Stimulated activated CD8-positive, alpha-beta memory T cell treated with anti-CD3 and anti-CD28 coated beads, Interleukin-7, amount 100 ng/mL, for 24 hours (primary cell): ENCODE data around the gene SORCS2.

Experiments used
- DNase-seq: peaks from one replicate; pipeline ENCODE4 v3.0.0-alpha.2; 2020; ENCODE audit warnings: low read depth

SORCS2 gene

DNA sequence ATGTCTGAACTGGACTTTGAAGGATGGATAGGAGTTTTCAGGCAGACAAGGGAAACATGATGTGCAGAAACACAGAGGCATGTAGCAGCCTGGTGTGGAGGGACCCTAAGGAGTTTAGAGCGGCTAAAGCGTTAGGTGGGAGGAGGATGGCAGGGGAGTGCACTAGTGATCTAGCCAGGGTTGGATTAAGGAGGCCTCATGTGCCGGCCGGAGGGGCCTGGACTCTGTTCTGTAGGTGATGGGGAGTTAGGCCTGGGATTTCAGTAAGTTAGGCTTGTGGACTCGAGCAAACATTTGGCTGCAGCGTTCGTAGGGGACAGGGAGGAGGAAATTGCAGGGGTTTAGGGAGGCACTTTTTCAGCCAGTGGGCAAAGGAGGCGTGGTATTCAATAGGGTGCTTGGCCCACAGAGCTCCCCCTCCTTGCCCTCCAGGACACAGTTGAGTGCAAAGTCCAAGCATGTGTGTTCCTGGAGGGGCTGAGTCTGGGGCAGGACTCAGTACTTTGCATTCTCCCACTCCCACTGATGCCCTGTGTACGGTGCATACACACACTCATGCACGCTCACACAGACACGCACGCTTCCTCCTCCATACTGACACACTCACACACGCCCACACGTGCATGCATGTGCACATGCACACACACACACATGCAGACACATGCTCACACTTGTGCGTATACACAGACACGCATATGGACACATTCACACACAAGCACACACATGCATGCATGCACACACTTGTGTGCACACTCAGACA is 223.8 kb downstream of the SORCS2 start:
- DNase-seq: no peak

DNA sequence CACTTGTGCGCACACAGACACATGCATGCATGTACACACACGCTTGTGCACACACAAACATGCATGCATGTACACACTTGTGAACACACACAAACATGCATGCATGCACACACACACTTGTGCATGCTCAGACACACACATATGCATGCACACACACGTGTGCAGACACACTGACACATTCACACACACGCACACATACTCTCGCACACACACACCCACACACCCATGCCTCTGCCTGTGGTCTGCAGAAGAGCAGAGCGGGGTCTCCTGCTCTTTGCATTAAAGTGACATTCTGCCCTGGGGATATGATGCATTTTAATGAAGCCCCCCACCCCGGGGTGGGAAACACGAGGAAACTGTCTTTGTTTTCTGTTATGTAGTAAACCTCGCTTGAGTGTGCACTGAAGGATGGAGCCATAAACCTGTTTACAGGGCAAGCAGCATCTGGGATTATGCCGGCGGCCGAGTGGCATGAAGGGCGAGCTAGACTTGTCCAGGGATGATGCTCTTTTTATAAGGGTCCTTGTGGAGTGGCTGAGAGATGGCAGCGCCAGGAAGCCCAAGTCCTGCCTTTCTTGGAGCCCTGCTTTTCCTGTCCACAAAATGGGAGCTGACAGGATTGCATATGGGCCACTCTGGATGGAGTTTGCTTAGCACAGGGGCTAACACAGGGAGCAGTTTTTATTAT is 224.6 kb downstream of the SORCS2 start:
- DNase-seq: no peak

DNA sequence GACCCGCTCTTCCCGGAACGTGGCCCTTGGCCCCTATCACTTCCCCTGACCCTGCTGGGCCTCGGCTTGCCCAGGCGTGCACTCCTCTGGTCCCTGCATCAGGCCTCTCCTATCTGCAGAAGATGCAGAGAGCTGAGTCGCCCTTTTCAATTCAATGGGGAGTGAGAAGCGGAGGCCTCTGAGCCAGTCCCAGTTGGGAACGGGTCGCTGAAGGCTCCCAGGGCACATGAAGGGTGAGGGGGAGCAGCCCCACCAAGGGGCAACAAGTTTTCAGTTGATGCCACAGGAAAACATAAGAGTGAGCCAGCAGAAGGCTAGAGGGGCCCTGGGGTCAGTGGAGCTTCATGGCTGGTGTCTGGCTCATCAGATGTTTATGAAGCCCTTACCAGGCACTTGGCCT is 225.3 kb downstream of the SORCS2 start:
- DNase-seq: no peak

DNA sequence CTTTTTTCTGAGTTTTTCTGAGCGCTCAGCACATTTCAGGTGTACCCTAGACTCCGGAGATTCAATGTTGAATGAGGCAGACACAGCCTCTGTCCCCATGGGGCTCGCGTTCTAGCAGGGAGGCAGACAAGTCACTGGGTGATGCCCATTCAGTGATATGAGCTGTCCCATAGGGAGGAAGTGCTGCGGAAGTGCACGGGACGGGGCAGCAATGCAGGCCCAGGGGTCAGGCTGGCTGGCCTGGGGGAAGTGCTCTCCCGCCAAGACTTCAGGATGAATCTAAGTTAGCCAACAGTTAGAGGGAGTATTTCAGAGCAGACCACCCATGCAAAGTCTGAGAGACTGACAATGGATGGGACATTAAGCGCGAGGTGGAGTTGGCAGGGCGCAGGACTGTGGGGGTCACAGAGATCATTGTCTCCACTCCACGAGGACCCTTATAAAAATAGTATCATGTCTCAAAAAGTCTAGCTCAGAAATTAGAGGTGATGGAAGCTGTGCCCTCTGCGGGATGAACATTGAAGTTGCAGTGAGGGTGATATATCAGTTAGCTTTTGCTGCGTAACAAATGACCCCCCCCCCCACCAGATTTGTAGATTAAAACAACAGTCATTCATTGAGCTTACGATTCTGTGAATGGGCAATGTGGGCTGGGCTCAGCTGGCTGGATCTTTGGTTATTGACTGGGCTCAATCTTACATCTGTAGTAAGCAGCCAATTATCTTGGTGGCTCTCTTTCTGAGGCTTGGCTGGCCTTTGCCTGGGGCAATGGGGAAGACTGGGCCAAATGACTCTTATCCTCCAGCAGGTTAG is 226.0 kb downstream of the SORCS2 start:
- no peak for DNase-seq

DNA sequence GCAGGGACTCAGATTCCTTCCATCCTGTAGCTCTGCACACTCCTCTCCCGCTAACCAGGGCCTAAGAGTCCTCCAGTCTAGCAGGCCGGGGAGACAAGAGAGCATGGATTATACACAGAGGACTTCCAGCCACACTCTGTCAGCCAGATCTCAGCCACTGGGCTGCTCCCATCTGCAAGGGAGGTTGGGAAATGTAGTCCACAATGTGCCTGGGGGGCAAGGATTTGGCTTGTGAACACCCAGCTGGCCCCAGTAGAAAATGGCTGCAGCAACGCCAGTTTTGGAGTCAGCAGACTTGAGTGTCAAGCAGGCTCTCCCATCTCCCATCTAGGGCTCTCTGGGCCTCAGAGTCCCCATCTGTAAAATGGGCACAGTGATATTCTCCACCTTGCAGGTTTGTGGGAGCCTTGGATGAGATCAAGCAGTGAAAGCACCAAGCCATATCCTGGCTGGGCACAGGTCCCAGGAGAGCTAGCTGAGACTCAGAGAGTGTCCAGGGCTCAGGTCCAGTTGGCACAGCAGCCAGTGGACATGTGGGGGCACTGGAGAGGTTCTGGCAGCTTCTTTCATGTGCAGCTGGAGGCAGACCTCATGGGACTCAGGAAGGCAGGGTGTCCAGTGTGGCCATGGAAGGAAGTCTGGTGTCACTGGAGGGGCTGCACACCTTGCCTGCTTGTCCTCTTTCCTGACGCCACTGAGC is 227.8 kb downstream of the SORCS2 start:
- no peak for DNase-seq

DNA sequence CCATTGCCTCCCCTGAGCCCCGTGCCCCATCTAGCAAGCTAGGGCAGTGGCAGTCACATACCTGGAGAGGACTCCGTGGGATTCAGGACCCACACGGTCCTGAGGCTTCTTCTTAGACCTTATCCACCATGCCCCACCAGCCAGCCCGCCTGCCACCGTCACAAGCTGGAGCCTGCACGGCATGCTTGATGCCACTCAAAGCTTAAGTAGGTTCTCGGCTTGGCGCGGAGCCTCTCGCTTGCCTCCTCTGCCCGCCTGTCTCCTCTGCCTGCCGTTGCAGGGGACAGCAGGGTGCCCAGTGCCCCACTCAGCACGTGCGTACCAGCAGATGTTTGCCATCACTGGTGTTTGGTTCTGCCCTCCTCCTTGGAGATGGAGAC is 228.3 kb downstream of the SORCS2 start:
- no peak for DNase-seq

DNA sequence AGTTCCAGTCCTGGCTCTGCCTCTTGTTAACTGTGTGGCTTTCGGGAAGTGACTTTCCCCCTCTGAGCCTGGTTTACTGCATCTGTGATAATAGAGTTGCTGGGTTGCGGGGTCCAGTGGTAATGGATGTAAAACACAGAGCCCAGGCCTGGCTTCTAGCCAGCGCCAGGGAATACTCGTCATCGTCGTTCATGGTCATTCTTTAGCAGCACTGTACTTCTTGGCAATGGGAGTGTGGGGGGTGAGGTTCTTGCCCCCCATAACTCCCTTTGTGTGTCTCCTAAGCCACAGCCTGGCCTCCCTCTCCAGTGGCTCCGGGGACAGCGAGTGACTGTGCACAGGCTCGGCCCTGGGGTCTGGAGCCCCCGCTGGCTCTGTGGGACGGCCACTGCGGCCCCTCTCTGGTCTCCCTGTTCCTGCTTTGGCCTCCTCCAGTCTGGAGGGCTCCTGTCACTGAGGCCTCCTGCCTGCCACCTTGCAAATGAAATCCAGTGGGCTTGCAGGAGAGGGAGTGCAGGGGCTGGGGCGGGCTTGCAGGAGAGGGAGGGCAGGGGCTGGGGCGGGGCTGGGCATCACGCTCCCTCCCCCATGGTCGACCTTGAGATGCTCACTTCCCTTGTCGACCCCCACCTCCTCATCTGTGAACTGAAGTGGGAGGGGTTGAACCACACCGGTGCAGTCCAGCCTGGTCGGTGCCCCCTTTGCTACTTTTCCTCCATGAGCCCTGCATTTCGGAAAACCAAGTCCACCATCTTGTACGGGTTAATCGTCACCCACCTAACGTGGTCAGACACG is 229.2 kb downstream of the SORCS2 start:
- no peak for DNase-seq

DNA sequence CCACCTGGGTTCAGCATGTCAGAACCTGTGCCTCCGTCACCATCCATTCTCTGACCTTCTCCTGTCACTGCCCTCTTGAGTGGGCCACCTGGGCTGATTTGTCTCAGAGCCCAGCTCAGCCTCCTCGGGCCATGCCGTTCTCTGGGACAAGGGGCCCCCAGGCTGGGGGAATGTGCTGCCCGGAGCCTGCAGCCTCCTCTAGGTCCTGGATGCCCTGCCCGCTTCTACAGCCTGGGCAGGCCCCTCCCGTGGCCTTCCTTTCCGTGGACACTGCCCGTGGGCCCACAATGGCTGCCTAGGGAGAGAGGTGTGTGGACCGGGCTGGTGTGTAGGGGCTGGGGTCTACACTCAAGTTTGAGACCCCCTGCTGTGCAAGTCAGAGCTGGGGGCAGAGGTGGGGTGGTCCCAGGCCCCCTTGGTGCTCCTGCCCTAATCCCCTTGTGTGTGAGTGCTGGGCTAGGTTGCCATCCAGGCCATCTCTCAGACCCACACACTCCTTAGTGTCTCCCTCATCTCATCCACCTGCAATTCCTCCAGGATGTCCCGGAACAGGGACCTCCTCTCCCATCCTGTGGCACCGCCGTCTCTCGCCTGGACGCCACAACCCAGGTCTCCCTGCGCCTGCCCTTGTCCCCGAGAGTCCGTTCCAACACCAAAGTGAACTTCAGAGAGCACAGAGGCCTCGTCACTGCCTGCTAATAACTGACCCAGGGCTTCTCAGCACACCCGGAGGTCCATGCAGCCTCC is 230.0 kb downstream of the SORCS2 start:
- no peak for DNase-seq

DNA sequence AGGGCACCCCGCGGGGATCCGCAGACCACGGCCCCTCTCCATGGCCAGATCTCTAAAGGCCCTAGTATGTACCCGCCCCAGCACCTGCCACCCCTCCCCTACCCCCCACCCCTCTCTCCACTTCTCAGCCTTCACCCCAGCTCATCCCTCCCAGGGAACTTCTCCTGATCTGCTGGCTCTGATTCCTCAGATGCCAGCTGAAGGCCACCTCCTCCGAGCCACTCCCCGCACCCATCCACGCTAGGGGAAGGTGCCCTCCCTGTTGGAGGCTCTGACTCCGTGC is 230.5 kb downstream of the SORCS2 start:
- no peak for DNase-seq

DNA sequence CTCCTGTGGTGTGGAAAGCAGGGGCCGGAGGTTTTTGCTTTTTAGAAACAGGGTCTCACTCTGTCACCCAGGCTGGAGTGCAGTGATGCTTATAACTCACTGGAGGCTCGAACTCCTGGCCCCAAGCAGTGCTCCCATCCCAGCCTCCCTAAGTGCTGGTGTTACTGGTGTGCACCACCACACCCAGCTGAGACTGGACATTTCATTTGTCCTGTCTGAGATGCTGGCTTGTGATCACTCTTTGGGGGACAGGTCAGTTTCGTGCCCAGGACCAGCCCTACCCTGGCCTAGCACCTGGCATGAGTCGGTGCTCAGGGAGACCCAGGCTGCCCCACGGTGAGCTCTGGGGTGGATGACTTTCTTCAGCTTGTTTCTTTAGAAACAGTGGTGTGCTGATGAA is 231.1 kb downstream of the SORCS2 start:
- no peak for DNase-seq

DNA sequence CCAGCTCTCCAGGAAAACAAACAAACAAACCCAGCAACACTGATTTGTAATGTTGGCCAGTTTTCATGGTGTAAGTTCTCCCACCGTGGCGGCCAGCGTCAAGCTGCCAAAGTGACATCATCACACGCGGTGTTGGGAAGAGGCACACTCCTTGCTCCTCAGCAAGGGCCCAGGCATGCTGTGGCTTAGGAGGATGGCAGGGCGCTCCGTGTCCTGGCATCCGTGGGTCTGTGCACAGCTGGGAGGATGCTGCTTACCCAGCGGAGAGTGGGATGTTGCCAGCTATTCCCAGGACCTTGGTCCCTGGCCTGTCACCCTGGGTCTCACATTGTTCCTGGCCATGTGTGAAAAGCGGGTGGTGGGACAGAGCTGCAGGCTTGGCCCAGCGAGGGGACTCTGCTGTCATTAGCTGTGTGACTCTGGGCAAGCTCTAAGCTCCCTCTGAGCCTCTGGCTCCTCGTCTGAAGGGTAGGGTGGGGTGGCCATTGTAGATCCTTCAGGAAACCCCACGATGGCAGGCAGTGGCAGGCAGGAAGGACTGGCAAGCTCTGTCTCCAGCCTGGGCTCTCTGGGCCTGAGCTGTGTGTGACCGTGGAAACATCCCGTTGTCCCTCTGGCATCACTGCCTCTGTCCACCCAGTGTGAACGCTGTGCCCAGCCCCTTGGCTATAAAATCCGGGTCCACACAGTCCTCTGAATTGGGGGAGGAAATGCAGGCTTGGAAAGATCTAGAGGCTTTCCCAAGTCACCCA is 231.6 kb downstream of the SORCS2 start:
- DNase-seq: no peak

DNA sequence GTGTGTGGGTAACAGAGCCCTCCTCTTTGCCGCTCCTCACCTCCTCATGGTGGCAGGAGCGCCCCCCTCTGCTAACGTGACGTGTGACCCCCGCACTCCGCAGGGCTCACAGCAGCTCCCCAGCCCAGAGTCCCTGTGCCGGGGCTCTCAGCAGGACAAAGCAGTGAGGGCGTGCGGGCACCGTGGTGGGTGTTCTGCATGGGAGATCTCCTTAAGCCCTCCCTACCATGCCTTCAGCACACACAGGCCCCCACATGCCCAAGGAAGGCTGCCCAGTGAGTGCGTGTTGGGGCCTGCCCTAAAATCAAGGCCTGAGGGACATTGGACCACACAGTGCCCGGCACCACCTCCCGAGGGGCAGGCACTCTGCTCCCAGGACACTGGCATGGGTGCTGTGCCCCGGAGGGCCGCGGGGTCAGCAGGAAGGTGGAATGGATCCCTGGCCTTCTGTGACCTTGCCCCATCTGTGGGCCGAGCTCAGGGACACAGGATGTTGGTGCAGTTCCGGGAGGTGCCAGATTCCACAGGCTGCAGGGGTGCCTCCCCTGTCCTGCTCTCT is 232.3 kb downstream of the SORCS2 start:
- no peak for DNase-seq

DNA sequence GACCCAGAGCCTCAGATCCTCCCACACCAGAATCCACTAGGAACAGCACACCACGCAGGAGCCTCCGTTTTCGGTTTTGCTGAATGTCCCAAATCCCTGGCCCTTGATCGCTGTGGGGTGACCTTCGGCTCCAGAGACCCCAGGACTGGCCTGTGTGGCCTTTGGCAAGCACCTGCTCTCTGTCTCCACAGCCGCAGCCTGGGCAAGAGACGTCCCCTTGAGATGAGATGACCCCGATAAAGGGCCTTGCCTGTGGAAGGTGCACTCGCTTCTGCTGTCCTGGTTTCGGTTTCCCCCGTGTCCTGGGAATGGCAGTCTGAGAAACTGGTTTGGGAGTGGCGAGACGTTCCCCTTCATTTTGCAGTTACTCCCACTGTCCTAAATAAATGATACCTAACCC is 232.8 kb downstream of the SORCS2 start:
- no peak for DNase-seq

DNA sequence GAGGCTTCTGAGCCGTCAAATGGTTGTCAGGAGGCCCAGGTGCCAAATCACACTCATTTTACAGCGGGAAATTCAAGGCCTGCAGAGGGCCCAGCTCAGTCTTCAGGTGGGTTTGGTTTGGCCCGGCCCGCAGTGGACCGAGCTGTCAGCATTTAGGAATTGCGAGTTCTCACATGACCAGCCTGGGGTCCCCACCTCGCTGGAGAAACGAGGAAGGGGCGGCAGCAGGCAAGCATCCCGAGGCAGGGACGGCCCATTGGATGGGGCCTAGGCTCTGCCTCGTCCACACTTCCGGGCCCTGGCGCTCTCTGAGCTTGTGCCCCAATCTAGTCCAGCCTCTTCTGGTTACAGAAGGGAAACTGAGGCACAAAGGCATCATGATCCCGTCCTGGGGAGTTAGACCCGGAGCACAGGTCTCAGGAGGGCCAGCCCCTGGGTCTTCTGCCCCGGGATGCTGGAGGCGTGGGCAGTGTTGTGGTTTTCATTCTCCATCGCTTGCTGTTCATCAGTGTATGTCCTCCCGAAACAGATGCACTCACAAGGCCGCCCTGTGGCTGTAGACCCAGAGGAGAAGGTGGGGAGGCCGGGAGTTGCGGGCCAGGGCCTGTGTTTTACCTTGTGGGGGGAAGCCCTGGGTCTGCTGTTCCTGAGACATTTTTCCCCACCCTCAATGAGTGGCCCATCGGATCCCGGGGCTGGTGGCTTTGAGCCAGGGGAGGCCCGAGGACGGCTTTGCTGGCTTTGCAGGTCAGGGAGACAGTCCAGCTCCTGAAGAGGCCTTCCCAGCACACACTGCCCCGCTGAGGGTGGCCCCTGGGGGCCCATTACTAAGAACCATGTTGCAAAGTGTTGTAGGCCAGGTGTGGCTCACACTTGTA is 233.5 kb downstream of the SORCS2 start:
- no peak for DNase-seq

DNA sequence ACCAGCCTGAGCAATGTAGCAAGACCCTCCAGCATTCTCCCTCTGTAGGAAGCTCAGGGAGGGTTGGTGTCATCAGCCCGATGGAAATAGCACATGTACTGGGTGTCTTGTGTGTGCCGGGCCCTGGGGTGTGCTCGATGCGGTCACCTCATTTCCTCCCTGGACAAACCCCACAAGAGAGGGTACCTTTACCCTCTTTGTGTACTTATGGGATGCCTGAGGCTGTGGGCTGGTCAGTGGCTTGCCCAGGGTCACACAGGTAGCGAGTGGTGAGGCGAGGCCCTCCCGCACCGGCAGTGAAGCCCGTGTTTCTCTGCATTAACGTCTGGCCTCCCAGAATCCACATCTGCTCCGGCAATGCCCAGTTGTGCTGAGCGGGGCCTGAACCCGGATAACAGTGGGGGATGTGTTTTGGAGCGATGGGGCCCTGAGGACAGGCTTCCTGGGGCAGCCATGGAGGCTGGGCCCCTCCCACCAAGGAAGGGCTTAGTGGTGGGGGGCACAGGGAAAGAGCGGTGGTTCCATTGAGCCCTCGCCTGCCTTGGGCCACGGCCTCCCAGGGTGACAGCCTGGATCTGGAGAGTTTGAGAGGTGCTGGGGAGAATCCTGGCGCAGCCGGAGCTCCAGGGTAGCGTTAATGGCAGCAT is 234.3 kb downstream of the SORCS2 start:
- DNase-seq: no peak

DNA sequence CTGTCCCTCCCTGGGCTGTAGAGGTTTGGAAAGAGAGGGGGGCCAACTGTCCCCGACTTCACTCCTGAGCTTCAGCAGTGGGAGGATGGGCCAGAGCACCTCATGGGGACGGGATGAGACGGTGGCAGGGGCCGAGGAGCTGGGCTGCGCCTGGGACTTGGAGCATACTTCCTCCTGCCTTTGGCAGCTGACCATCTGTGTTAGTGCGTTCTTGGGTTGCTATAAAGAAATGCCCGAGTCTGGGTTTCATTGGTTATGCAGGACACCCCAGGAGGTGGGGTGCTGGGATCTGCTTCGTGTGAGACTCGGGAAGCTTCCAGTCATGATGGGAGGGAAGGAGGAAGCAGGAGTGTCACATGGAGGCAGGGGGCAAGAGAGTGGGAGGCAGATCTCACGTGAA is 235.0 kb downstream of the SORCS2 start:
- DNase-seq: no peak

DNA sequence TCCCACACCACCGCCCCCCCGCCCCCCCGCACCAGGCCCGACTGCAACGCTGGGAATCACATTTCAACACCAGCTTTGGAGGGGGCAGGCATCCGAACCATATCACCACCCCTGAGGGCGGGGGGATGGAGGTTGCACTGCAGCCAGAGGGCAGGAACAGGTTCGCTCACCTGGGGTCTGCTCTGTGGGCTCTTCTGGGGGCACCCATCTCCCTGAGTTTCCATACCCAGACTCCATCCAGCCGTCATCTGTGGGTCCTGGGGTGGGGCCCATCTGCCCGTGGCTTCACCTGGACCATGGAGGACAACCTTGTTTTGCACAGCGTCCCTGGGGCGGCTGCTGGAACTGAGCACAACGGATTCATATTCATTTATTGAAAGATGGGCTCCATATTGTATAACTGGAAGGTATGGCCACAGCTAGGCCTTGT is 235.5 kb downstream of the SORCS2 start:
- no peak for DNase-seq

DNA sequence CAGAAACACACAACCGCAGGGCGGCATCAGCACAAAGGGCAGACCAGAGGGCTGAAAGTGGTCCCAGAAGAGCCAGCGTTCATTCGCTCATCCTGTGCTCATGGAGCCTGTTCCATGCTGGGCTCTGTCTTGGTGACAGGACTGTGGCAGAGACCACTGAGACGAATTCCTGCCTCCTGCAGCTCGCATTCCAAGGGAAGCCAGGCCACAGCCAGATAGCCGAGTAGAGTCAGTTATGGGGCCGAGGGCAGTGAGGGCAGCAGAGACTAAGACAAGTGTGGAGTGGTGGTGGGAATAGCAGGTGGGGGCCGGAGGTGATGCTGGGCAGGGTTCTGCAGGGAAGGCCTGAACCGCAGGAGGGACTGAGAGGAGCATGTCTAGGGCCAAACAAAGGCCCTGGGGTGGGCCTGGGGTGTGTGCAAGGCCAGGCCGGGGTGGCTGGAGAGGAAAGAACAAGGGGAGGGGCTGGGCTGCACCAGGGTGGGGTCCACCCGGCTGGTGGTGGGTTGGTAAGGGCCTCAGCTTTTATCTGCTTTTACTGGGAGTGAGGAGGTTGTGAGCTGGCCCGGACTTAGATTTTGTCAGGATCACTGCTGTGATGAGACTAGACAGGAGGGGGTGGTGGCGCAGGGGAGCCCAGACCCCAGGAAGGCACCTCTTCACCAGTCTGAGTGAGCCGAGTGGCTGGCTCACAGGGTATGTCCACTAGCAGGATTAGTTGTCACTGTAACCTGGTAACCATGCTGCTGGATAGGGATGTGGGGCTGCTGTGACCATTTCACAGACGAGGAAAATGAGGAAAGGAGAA is 236.1 kb downstream of the SORCS2 start:
- no peak for DNase-seq
